ENCODE results near the gene GDF11. TPM values are rescaled to one million over a fixed set of nuclear protein-coding genes. Genes with fewer than 3 reads are reported as not detected.

GDF11 gene
- total RNA-seq, 2 experiments from 2014 or later = 4.4 to 6.6 TPM

DNA sequence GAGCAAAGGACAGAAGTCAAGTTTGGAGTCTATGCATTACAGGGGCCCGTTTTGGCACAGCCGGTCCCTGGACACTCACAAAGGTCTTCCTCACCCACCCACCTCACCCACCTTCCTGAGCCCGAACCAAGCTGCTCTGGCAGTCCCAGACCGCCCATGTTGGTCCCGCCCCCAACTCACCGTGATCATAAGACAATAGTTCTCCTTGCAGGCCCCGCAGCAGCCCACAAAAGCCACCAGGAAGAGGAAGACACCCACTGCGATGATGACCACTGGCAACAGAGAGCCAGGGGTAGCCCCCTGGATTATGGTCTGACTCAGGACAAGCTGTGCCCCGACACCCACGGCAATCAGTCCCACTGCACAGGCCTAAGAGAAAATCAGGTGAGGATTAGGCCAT, 16.0 kb upstream of the GDF11 start:
- no peaks in the 10 kb centered on the region for H3K9me3 Mint-ChIP-seq
- CTCF ChIA-PET = no interaction called here
- H3K27me3 Mint-ChIP-seq = no peaks in the 10 kb centered on the region
- no peaks in the 10 kb centered on the region for H3K27me3 ChIP-seq (ENCODE audit: control insufficient read depth in 1 of 2, insufficient read depth in 2 of 2, low read length in 2 of 2)
- POLR2A ChIA-PET = interaction anchor here (1.1 kb wide), 1 partner anchor 12 kb away, joined by 4 read pairs; no protein-coding TSS in a partner anchor
- H3K4me1 Mint-ChIP-seq (ENCODE audit: low read depth) = peaks cover 48% of the 10 kb centered on the region
- H3K9me3 ChIP-seq (ENCODE audit: control insufficient read depth in 1 of 2, insufficient read depth in 1 of 2, low read length in 2 of 2) = no peaks in the 10 kb centered on the region
- H3K4me3 ChIP-seq (ENCODE audit: low read length) = no peak overlapping the region
- DNase-seq (peak in 1 of 14 experiments; percentile 39), ATAC-seq (ENCODE audit: poor library complexity) (no peak)
- TF ChIP-seq, protein P1, sequence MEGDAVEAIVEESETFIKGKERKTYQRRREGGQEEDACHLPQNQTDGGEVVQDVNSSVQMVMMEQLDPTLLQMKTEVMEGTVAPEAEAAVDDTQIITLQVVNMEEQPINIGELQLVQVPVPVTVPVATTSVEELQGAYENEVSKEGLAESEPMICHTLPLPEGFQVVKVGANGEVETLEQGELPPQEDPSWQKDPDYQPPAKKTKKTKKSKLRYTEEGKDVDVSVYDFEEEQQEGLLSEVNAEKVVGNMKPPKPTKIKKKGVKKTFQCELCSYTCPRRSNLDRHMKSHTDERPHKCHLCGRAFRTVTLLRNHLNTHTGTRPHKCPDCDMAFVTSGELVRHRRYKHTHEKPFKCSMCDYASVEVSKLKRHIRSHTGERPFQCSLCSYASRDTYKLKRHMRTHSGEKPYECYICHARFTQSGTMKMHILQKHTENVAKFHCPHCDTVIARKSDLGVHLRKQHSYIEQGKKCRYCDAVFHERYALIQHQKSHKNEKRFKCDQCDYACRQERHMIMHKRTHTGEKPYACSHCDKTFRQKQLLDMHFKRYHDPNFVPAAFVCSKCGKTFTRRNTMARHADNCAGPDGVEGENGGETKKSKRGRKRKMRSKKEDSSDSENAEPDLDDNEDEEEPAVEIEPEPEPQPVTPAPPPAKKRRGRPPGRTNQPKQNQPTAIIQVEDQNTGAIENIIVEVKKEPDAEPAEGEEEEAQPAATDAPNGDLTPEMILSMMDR (IDR thresholded peaks at IDR 0.05) = no peak
- peak overlapping the region; percentile 86 for H3K4me3 Mint-ChIP-seq
- H3K36me3 Mint-ChIP-seq (ENCODE audit: low read depth) = peaks cover 10% of the 10 kb centered on the region
- intact Hi-C loops (cut with DNase I, micrococcal nuclease) = no loop called here
- H3K27ac ChIP-seq (ENCODE audit: low read depth in 1 of 2, low read length in 2 of 2) = peak overlapping the region in 1 of 2 donors; percentile 54
- peak overlapping the region; percentile 80 for H3K27ac Mint-ChIP-seq
- peaks cover 7% of the 10 kb centered on the region for H3K36me3 ChIP-seq (ENCODE audit: insufficient read depth, low read length)
- peaks cover 43% of the 10 kb centered on the region for H3K4me1 ChIP-seq (ENCODE audit: insufficient read depth, low read length)

DNA sequence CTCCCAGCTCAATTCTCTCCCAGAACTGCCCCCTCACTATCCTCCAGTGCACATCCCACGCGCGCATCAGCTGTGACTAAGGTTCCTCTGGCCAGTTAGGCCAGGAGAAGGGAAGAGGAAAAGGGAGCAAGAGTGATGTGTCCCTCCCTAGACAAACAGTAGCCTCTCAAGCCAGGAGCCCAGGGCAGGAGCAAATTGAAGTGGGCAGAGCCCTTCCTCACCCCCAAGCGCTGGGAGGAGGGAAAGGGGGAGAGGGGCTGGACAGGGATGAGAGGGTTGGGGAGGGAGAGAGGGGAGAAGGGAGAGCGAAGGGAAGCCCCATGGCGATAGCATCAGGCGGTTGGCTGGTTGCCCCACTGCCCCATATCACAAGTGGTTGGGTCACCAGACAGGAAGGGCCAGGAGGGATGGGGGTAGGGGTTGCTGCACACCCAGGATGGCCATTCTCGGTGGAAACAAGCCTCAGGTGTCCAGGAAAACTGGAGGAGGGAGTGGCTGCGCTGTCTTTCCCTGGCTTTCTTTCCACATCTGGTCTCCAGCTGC, 15.2 kb upstream of the GDF11 start:
- peak in 2 of 14 experiments; percentile 23 to 43 for DNase-seq
- Histone ChIP-seq H3K27ac (ENCODE audit: low read depth in 1 of 2, low read length in 2 of 2) (peak overlapping the region; percentile 54 to 63), H3K27me3 (ENCODE audit: control insufficient read depth in 1 of 2, insufficient read depth in 2 of 2, low read length in 2 of 2) (no peaks in the 10 kb centered on the region), H3K36me3 (ENCODE audit: insufficient read depth, low read length) (peaks cover 7% of the 10 kb centered on the region), H3K9me3 (ENCODE audit: control insufficient read depth in 1 of 2, insufficient read depth in 1 of 2, low read length in 2 of 2) (no peaks in the 10 kb centered on the region), H3K4me3 (ENCODE audit: low read length) (peak overlapping the region; percentile 86), H3K4me1 (ENCODE audit: insufficient read depth, low read length) (peaks cover 43% of the 10 kb centered on the region)
- H3K36me3 Mint-ChIP-seq (ENCODE audit: low read depth) = peaks cover 10% of the 10 kb centered on the region
- ATAC-seq (ENCODE audit: poor library complexity) = no peak
- no peaks in the 10 kb centered on the region for H3K27me3 Mint-ChIP-seq
- H3K4me1 Mint-ChIP-seq (ENCODE audit: low read depth) = peaks cover 48% of the 10 kb centered on the region
- H3K27ac Mint-ChIP-seq = peak overlapping the region; percentile 80
- TF ChIP-seq, protein P1 (IDR thresholded peaks at IDR 0.05) = no peak
- intact Hi-C loops (cut with DNase I, micrococcal nuclease) = no loop called here
- ChIA-PET POLR2A (interaction anchor here (1.1 to 2.8 kb wide), 2 partner anchors 11 to 12 kb away, joined by 4 to 30 read pairs; partner anchors contain the start of gene BLOC1S1), CTCF (no interaction called here)
- H3K4me3 Mint-ChIP-seq = peak overlapping the region; percentile 86
- no peaks in the 10 kb centered on the region for H3K9me3 Mint-ChIP-seq

DNA sequence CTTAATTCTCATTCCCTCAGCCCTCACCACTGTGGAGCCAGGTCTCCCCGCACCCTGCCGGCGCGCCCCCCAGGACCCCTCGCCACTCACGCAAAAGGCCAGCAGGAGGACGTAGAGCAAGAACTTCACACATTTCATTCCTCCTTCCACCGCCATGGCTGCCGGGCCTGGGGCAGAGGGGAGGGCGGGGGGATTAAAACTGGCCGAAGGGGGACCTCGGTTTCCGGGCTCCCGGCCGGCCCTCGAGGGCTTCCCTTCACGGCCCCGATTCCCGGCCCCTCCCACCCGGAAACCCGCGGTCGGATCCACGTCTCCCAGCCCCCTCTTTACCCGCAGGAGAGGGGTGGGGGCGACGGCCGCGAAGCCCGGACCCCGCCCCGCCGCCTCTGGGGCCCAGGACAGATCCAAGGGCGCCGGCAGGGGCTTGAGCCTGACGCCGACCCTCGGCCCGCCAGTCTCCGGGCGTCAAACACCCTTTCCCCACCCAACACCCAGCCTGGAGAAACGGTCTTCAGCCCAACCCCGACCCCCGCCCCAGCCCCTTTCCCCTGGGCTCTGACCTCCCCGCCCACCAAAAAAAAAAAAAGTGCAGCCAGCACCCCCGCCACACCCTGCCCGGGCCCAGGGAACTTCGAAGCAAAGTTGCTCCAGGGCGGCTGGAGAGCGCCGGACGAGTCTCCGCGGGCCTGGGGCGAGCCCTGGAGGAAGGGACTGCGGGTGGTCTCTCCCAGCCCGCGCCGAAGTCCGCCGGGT, 14.6 kb upstream of the GDF11 start:
- no peaks in the 10 kb centered on the region for H3K27me3 Mint-ChIP-seq
- Histone ChIP-seq H3K9me3 (ENCODE audit: control insufficient read depth in 1 of 2, insufficient read depth in 1 of 2, low read length in 2 of 2) (no peaks in the 10 kb centered on the region), H3K4me1 (ENCODE audit: insufficient read depth, low read length) (peaks cover 43% of the 10 kb centered on the region), H3K4me3 (ENCODE audit: low read length) (peak overlapping the region; percentile 86), H3K27me3 (ENCODE audit: control insufficient read depth in 1 of 2, insufficient read depth in 2 of 2, low read length in 2 of 2) (no peaks in the 10 kb centered on the region), H3K36me3 (ENCODE audit: insufficient read depth, low read length) (peaks cover 7% of the 10 kb centered on the region), H3K27ac (ENCODE audit: low read depth in 1 of 2, low read length in 2 of 2) (peak overlapping the region; percentile 57 to 63)
- peaks cover 48% of the 10 kb centered on the region for H3K4me1 Mint-ChIP-seq (ENCODE audit: low read depth)
- ATAC-seq (ENCODE audit: poor library complexity) (no peak), DNase-seq (peak in 4 of 14 experiments; percentile 31 to 49 (median 42))
- intact Hi-C loops (cut with DNase I, micrococcal nuclease) = no loop called here
- H3K9me3 Mint-ChIP-seq = no peaks in the 10 kb centered on the region
- CTCF ChIA-PET = interaction anchor here (1.0 to 2.8 kb wide), 2 partner anchors 10 to 13 kb away, joined by 4 to 24 read pairs; no protein-coding TSS in a partner anchor
- peak overlapping the region; percentile 86 for H3K4me3 Mint-ChIP-seq
- peak overlapping the region; percentile 80 for H3K27ac Mint-ChIP-seq
- H3K36me3 Mint-ChIP-seq (ENCODE audit: low read depth) = peaks cover 10% of the 10 kb centered on the region
- TF ChIP-seq, protein P1 (IDR thresholded peaks at IDR 0.05) = no peak
- POLR2A ChIA-PET = interaction anchor here (1.1 to 2.8 kb wide), 10 partner anchors 10 to 389 kb away, joined by 4 to 35 read pairs (median 7); partner anchors contain the start of genes BLOC1S1, DNAJC14, ORMDL2 and SARNP

Measured in CD4-positive, alpha-beta T cell (primary cell).